Neural cell (in vitro differentiated cells): ENCODE data around the gene C13orf46. TPM values are rescaled to one million over a fixed set of nuclear protein-coding genes. Genes with fewer than 3 reads are reported as not detected.

Experiments
- H2AFZ ChIP-seq: fragments of 200-600, 300-800 bp; sonication (generic), shearing (Covaris generic); 2 replicates; pipeline ENCODE4 v1.6.0; 2014; ENCODE audit warnings: low read depth, mild to moderate bottlenecking, antibody characterized with exemption, low read length, moderate library complexity
- H3F3A ChIP-seq: fragments of 200-600 bp; shearing (Covaris generic); 2 replicates; pipeline ENCODE4 v1.6.1; 2016; ENCODE audit warnings: mild to moderate bottlenecking, moderate library complexity, mixed read lengths, antibody characterized with exemption, low read length; ENCODE audit not compliant: insufficient read depth, poor library complexity, severe bottlenecking
- H3K27ac ChIP-seq: fragments of 200-600, 300-800 bp; sonication (generic), shearing (Covaris generic); 2 replicates; pipeline ENCODE4 v1.5.1; 2014; ENCODE audit warnings: mild to moderate bottlenecking, low read length, moderate library complexity
- H3K27me3 ChIP-seq: fragments of 300-800, 200-600 bp; sonication (generic), shearing (Covaris generic); 2 replicates; pipeline ENCODE4 v1.6.0; 2014; ENCODE audit warnings: mild to moderate bottlenecking, low read depth, low read length, moderate library complexity; ENCODE audit not compliant: insufficient read depth
- H3K36me3 ChIP-seq: fragments of 300-800, 200-600 bp; sonication (generic), shearing (Covaris generic); 2 replicates; pipeline ENCODE4 v1.5.1; 2014; ENCODE audit warnings: mild to moderate bottlenecking, antibody characterized with exemption, low read length, moderate library complexity; ENCODE audit not compliant: insufficient read depth
- H3K4me2 ChIP-seq: fragments of 300-800, 200-600 bp; sonication (generic), shearing (Covaris generic); 2 replicates; pipeline ENCODE4 v1.6.0; 2014; ENCODE audit warnings: mild to moderate bottlenecking, low read length
- H3K4me3 ChIP-seq: fragments of 300-800, 200-600 bp; sonication (generic), shearing (Covaris generic); 2 replicates; pipeline ENCODE4 v1.5.1; 2014; ENCODE audit warnings: mild to moderate bottlenecking, low read length, moderate library complexity
- H3K79me2 ChIP-seq: fragments of 200-600 bp; shearing (Covaris generic); replicated peaks from 2 replicates; pipeline ENCODE4 v1.6.0; 2014; ENCODE audit warnings: mild to moderate bottlenecking, low read length, moderate library complexity; ENCODE audit not compliant: insufficient read depth
- H3K9ac ChIP-seq: fragments of 300-800, 200-600 bp; sonication (generic), shearing (Covaris generic); 2 replicates; pipeline ENCODE4 v1.6.1; 2016; ENCODE audit warnings: mild to moderate bottlenecking, low read length, mixed read lengths
- H3K9me2 ChIP-seq: fragments of 200-600 bp; shearing (Covaris generic); 2 replicates; pipeline ENCODE4 v1.6.1; 2016; ENCODE audit warnings: mild to moderate bottlenecking, low read length, mixed read lengths; ENCODE audit not compliant: insufficient read depth
- H3K9me3 ChIP-seq: fragments of 200-600, 300-800 bp; sonication (generic), shearing (Covaris generic); 2 replicates; pipeline ENCODE4 v1.6.1; 2016; ENCODE audit warnings: mild to moderate bottlenecking, mixed run types, low read length, moderate library complexity, mixed read lengths
- H4K20me1 ChIP-seq: fragments of 200-600 bp; shearing (Covaris generic); 2 replicates; pipeline ENCODE4 v1.6.1; 2016; ENCODE audit warnings: mild to moderate bottlenecking, mixed run types; ENCODE audit not compliant: insufficient read depth
- EZH2 ChIP-seq: fragments of 200-600, 300-800 bp; shearing (Covaris generic), sonication (generic); IDR thresholded peaks from 2 replicates; pipeline ENCODE4 v1.6.1; 2014; ENCODE audit warnings: antibody characterized with exemption, low read length, borderline replicate concordance, mild to moderate bottlenecking; ENCODE audit not compliant: insufficient read depth, poor library complexity, severe bottlenecking
- MXI1 ChIP-seq: fragments of 450-650 bp; conservative IDR thresholded peaks from 2 replicates; pipeline ENCODE4 v1.6.1; 2014; ENCODE audit warnings: antibody characterized with exemption, mild to moderate bottlenecking; ENCODE audit not compliant: poor library complexity, severe bottlenecking
- POLR2AphosphoS5 ChIP-seq: IDR thresholded peaks from 2 replicates; pipeline ENCODE4 v1.6.1; 2012
- RAD21 ChIP-seq: fragments of 450-650 bp; conservative IDR thresholded peaks from 2 replicates; pipeline ENCODE4 v1.6.1; 2014; ENCODE audit warnings: antibody characterized with exemption, mild to moderate bottlenecking, moderate library complexity
- REST ChIP-seq: IDR thresholded peaks from 2 replicates; pipeline ENCODE4 v1.6.1; 2012; ENCODE audit warnings: borderline replicate concordance
- SMC3 ChIP-seq: fragments of 450-650 bp; conservative IDR thresholded peaks from 2 replicates; pipeline ENCODE4 v1.6.1; 2014; ENCODE audit warnings: antibody characterized with exemption, mild to moderate bottlenecking, moderate library complexity; ENCODE audit not compliant: poor library complexity
- TAF1 ChIP-seq: IDR thresholded peaks from 2 replicates; pipeline ENCODE4 v1.6.1; 2012; ENCODE audit warnings: low read depth
- polyA plus RNA-seq: library from polyadenylated mRNA; depleted of rRNA; stranded (reverse); fragments of >200 nt; gene quantifications from 2 replicates; pipeline ENCODE4 v1.2.3, GENCODE V29; 2014

Gene C13orf46
- polyA plus RNA-seq, 1 donor from 2014 or later, result not detected

- no peaks in the 10 kb centered on the region for H3K36me3 ChIP-seq
- no peaks in the 10 kb centered on the region for H3F3A ChIP-seq
- no peak overlapping the region for H3K27ac ChIP-seq
- no peaks in the 10 kb centered on the region for H3K9me2 ChIP-seq
- H3K27me3 ChIP-seq, result no peaks in the 10 kb centered on the region
- no peak overlapping the region for H3K4me2 ChIP-seq
- H2AFZ ChIP-seq, result no peak overlapping the region
- H3K4me3 ChIP-seq, result no peak overlapping the region
- no peaks in the 10 kb centered on the region for H3K79me2 ChIP-seq
- H4K20me1 ChIP-seq, result no peaks in the 10 kb centered on the region
- H3K9ac ChIP-seq, result no peak overlapping the region
- TF ChIP-seq POLR2AphosphoS5 (no peak), MXI1 (no peak), EZH2 (no peak), SMC3 (no peak), TAF1 (no peak), REST (no peak), RAD21 (no peak)
- H3K9me3 ChIP-seq, result no peaks in the 10 kb centered on the region
These were observed 21.5 kb downstream of the C13orf46 start for GRCh38 chr13:113952151-113952982.

DNA sequence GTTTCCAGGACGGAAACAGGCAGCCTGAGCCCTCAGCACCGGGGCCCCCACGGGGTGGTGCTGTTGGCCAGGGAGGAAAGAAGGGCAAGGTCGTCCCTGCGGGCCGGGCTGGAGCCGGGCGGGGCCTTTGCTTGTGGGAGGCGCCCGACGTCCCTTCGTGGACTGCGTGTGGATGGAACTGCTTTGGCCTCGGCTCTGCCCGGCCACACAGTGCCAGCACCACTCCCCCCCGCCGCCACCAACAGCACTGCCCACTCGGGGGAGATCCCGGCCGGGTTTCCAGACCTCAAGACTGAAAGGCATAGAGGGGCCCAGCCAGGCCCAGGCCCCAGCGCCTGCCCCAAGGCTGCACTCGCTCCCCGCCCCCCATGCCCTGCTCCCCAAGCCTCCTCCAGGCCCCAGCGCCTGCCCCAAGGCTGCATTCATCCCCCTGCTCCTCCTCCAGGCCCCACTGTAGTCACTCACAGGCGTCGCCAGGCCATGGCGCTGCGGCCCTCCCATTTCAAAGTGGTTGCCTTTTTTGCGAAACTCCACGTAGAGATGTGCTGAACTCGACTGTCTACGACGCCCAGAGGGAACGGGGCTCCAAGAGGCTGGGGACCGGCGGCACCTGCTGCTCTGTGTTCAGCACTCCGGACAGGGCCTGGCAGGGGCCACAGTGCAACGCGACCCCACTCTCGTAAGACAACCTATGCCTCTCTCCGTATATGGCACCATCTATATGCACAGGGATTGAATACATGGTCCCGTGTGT is 22.5 kb downstream of the C13orf46 start:
- Histone ChIP-seq H3K9ac (no peak overlapping the region), H3K27me3 (no peaks in the 10 kb centered on the region), H3K27ac (no peak overlapping the region), H3K9me3 (no peaks in the 10 kb centered on the region), H3K36me3 (no peaks in the 10 kb centered on the region), H3K4me2 (no peak overlapping the region), H2AFZ (no peak overlapping the region), H3F3A (no peaks in the 10 kb centered on the region), H3K9me2 (no peaks in the 10 kb centered on the region), H4K20me1 (no peaks in the 10 kb centered on the region), H3K4me3 (no peak overlapping the region), H3K79me2 (no peaks in the 10 kb centered on the region)
- TF ChIP-seq EZH2 (no peak), REST (no peak), TAF1 (no peak), MXI1 (no peak), RAD21 (no peak), POLR2AphosphoS5 (no peak)
